Activated B cell treated with CpG ODN at 0.5 μM for 24 hours (primary cell): ENCODE results near the gene TMEM217. TPM values are rescaled to one million over a fixed set of nuclear protein-coding genes. Genes with fewer than 3 reads are reported as not detected.
A peak's percentile ranks its signal among the peaks of the same experiment; 100 is the strongest.

Experiments used
- ATAC-seq: fragments of 200-7000 bp; cut with Tn5 transposase; one replicate; pipeline ENCODE4 v1.10.0; 2021; ENCODE audit warnings: low read depth, mild to moderate bottlenecking, moderate library complexity
- CTCF ChIA-PET: fragments of 350-600 bp; sonication (Branson Sonifier 250); formaldehyde crosslinking; loops from one replicate; lab custom pipeline; 2021; ENCODE audit warnings: antibody characterized with exemption; lab: Charles Lee
- POLR2A ChIA-PET: fragments of 350-600 bp; sonication (Branson Sonifier 250); formaldehyde crosslinking; loops from one replicate; lab custom pipeline; 2021; ENCODE audit warnings: antibody characterized with exemption; lab: Charles Lee
- DNase-seq: peaks from one replicate; pipeline ENCODE4 v3.0.0; 2022
- H3K27ac Mint-ChIP-seq: one replicate; pipeline ENCODE4 v1.8.0; 2020; ENCODE audit warnings: mixed read lengths
- H3K27me3 Mint-ChIP-seq: one replicate; pipeline ENCODE4 v1.8.0; 2021; ENCODE audit warnings: mixed read lengths
- H3K36me3 Mint-ChIP-seq: one replicate; pipeline ENCODE4 v1.8.0; 2021; ENCODE audit warnings: low read depth, mixed read lengths
- H3K4me1 Mint-ChIP-seq: one replicate; pipeline ENCODE4 v1.8.0; 2021; ENCODE audit warnings: mixed read lengths
- H3K4me3 Mint-ChIP-seq: one replicate; pipeline ENCODE4 v1.8.0; 2020; ENCODE audit warnings: mild to moderate bottlenecking, mixed read lengths
- H3K9me3 Mint-ChIP-seq: one replicate; pipeline ENCODE4 v1.8.0; 2020; ENCODE audit warnings: mixed read lengths
- intact Hi-C: fragments of 100-400 bp; cut with micrococcal nuclease; formaldehyde crosslinking; loops from one replicate; pipeline ENCODE4 v1.15.1; 2024
- total RNA-seq: library from RNA; stranded (reverse); gene quantifications from 2 replicates; pipeline ENCODE4 v1.2.3, GENCODE V29; 2022
- TF ChIP-seq, protein P1 (sequence below): fragments of 200-600 bp; IDR thresholded peaks from one replicate; pipeline ENCODE4 v1.8.0; 2022; ENCODE audit warnings: antibody characterized with exemption, mild to moderate bottlenecking

Gene TMEM217
- total RNA-seq, 1 donor from 2014 or later: 1.0 TPM

DNA sequence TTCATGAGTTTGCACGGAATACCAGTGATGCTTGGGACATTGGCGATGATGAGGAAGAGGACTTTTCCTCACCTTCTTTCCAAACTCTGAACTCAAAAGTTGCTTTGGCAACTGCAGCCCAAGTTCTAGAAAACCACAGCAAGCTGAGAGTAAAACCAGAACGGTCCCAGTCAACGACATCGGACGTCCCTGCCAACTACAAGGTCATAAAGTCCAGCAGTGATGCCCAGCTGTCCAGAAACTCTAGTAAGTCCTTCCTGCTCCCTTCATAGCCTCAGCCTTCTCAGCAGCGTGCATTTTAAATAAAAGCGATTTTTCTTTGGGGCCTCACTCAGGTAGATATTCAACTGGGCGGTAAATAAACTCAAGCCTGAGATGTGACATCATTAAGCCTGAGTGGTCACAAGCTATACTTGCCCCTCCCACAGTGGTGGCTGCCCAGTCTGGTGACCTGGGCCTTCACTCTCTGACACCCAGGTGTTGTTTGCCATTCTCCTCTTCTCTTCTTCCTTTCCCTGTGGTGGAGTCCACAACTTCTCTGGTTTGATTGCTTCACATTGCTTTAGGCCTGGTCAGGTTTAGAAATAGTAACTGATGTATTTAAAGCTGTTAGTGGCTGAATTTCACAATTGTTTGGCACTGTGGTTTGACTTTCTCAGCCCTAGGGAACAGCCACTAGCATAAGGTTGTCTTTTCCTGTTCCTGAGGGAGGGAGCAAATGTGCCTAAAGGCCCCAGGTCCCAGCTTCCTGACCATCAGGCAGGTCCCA is 21.6 kb upstream of the TMEM217 start:
- peaks cover 28% of the 10 kb centered on the region for H3K4me1 Mint-ChIP-seq
- ATAC-seq (no peak), DNase-seq (no peak)
- TF ChIP-seq, protein P1, sequence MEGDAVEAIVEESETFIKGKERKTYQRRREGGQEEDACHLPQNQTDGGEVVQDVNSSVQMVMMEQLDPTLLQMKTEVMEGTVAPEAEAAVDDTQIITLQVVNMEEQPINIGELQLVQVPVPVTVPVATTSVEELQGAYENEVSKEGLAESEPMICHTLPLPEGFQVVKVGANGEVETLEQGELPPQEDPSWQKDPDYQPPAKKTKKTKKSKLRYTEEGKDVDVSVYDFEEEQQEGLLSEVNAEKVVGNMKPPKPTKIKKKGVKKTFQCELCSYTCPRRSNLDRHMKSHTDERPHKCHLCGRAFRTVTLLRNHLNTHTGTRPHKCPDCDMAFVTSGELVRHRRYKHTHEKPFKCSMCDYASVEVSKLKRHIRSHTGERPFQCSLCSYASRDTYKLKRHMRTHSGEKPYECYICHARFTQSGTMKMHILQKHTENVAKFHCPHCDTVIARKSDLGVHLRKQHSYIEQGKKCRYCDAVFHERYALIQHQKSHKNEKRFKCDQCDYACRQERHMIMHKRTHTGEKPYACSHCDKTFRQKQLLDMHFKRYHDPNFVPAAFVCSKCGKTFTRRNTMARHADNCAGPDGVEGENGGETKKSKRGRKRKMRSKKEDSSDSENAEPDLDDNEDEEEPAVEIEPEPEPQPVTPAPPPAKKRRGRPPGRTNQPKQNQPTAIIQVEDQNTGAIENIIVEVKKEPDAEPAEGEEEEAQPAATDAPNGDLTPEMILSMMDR: no peak
- intact Hi-C loops: no loop called here
- no peaks in the 10 kb centered on the region for H3K9me3 Mint-ChIP-seq
- ChIA-PET CTCF (no interaction called here), POLR2A (interaction anchor here (0.5 kb wide), 1 partner anchor 38 kb away, joined by 8 read pairs; no protein-coding TSS in a partner anchor)
- no peaks in the 10 kb centered on the region for H3K27me3 Mint-ChIP-seq
- H3K27ac Mint-ChIP-seq: no peak overlapping the region
- H3K36me3 Mint-ChIP-seq: peaks cover 56% of the 10 kb centered on the region
- H3K4me3 Mint-ChIP-seq: no peak overlapping the region

DNA sequence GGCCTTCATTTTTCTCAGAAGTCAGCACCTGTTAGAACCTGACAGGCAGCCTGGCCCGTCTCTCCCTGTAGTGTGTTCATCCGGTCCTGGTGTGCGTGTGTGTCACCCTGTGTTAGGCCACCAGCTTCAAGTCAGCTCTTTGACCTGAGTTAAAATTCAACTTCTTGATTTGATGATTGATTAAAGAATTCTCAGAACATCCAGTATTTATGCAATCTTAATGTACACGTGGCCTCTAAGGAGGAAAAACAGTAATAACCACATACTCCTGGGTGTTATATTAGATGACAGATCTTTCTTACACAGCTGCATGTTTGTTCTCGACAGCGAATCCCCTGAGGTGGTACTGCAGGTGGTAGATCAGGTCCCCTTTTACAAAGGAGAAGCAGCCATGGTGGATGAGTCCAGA is 19.1 kb upstream of the TMEM217 start:
- Mint-ChIP-seq H3K4me3 (peak overlapping the region; percentile 41), H3K27ac (peak overlapping the region; percentile 46), H3K4me1 (peaks cover 30% of the 10 kb centered on the region), H3K27me3 (no peaks in the 10 kb centered on the region), H3K9me3 (no peaks in the 10 kb centered on the region), H3K36me3 (peaks cover 45% of the 10 kb centered on the region)
- POLR2A ChIA-PET: interaction anchor here (0.6 kb wide), 1 partner anchor 572 kb away, joined by 3 read pairs; no protein-coding TSS in a partner anchor
- TF ChIP-seq, protein P1: no peak
- no peak for DNase-seq
- intact Hi-C loops: no loop called here
- ATAC-seq: peak; percentile 72
- CTCF ChIA-PET: interaction anchor here (1.3 kb wide), 1 partner anchor 259 kb away, joined by 3 read pairs; no protein-coding TSS in a partner anchor

DNA sequence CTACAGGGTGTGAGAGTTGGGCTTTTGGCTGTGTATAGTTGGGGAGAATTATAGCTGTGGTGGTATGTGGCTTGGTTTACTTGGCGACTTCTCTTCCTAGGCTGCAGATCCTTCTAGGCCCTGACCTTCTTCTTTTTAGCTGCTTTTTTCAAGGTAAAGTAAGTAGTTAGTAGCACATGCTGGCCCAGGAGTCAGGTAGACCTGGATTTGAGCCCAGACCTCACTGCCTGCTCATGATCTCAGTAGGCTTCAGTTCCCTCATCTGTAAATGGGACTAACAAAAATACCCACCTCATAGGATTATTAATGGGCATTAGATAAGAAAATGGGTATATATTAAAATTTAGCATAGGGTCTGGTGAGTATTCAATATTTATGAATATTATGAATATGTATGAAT is 17.4 kb upstream of the TMEM217 start:
- Mint-ChIP-seq H3K4me1 (peaks cover 33% of the 10 kb centered on the region), H3K27me3 (no peaks in the 10 kb centered on the region), H3K9me3 (no peaks in the 10 kb centered on the region), H3K36me3 (peaks cover 41% of the 10 kb centered on the region), H3K27ac (no peak overlapping the region), H3K4me3 (no peak overlapping the region)
- TF ChIP-seq, protein P1: no peak
- intact Hi-C loops: no loop called here
- no peak for DNase-seq
- ChIA-PET POLR2A (interaction anchor here (1.0 kb wide), 1 partner anchor 17 kb away, joined by 3 read pairs; the partner anchor contains the start of genes TBC1D22B and TMEM217), CTCF (no interaction called here)
- no peak for ATAC-seq

DNA sequence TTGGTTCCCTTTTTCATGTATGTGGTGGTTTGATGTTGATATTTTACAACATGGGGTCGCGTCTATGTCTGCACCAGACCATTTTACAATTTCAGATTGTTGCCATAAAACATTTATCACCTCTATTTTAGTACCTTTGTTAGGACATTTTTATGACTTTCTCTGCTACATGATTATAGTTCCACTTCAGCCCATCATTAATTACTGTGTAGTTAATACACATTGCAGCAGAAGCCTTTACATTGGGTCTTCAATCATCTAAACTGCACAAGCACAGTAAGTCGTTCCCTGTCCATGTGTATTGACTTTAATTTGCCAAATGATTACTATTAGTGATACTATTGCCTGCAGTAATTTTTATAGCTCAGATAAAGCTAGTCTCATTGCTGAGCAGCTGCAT is 15.7 kb upstream of the TMEM217 start:
- ATAC-seq: no peak
- intact Hi-C loops: no loop called here
- TF ChIP-seq, protein P1: no peak
- POLR2A ChIA-PET: no interaction called here
- H3K27ac Mint-ChIP-seq: no peak overlapping the region
- CTCF ChIA-PET: no interaction called here
- DNase-seq: no peak
- no peaks in the 10 kb centered on the region for H3K9me3 Mint-ChIP-seq
- H3K4me1 Mint-ChIP-seq: peaks cover 39% of the 10 kb centered on the region
- H3K36me3 Mint-ChIP-seq: peaks cover 39% of the 10 kb centered on the region
- H3K27me3 Mint-ChIP-seq: no peaks in the 10 kb centered on the region
- H3K4me3 Mint-ChIP-seq: no peak overlapping the region

DNA sequence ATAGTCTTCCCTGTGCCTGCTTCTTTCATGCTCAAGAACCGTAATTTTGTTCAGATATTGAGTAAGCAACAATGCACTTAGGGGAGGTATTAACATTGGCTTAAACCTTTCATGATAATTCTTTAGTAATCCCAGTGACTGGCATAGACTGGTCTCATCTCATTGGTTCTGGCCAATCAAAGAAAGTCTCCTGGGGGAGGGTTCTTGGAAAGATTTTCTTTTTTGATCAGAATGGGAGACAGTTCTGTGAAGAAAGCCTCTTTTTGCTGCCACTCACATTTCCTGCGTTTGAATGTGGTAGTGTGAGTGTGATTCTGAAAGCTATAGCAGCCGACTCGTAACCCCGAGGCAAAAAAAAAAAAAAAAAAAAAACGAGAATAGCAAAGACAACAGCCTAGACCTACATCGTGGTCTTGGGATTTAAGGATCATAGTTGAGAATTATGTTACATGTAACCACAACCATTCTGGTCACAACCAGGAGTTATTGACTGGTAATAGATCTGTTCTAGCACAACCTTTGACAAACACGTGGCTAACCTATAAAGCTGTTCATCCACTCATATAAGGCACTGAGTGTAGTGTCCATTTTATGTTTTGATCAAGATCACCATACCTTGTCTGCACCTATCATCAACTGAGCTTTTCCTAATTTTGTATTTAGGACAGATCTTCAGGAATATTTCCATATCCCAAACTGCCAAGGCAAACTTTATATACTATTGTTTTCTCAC is 15.1 kb upstream of the TMEM217 start:
- Mint-ChIP-seq H3K4me3 (no peak overlapping the region), H3K27ac (no peak overlapping the region), H3K36me3 (peaks cover 43% of the 10 kb centered on the region), H3K4me1 (peaks cover 35% of the 10 kb centered on the region), H3K27me3 (no peaks in the 10 kb centered on the region), H3K9me3 (no peaks in the 10 kb centered on the region)
- no peak for DNase-seq
- ChIA-PET CTCF (no interaction called here), POLR2A (no interaction called here)
- intact Hi-C loops: no loop called here
- TF ChIP-seq, protein P1: no peak
- ATAC-seq: no peak
